ENCODE data around the gene INSRR. TPM values are rescaled to one million over a fixed set of nuclear protein-coding genes. Genes with fewer than 3 reads are reported as not detected.

Gene INSRR
- total and polyA plus RNA-seq, 8 donors: 0.03 to 0.06 (median 0.04) TPM; not detected in 4

- Histone ChIP-seq H3K9me3 (no peaks in the 10 kb centered on the region), H3K4me3 (no peak overlapping the region), H3K4me1 (no peaks in the 10 kb centered on the region), H3K27ac (no peak overlapping the region), H3K36me3 (no peaks in the 10 kb centered on the region), H3K27me3 (peaks cover 0 to 51% of the 10 kb centered on the region in 2 donors)
- no peak for TF ChIP-seq CTCF (IDR thresholded peaks at IDR 0.05)
- no peak for DNase-seq
- intact Hi-C loops (cut with DNase I): no loop called here
- ATAC-seq: no peak
Observed at GRCh38 chr1:156884560-156885184, 25.8 kb upstream of the INSRR start.

- H3K4me1 ChIP-seq: no peaks in the 10 kb centered on the region
- no peaks in the 10 kb centered on the region for H3K9me3 ChIP-seq
- ATAC-seq (no peak), DNase-seq (no peak)
- no peak for TF ChIP-seq CTCF (IDR thresholded peaks at IDR 0.05)
- no peak overlapping the region for H3K27ac ChIP-seq
- H3K36me3 ChIP-seq: no peaks in the 10 kb centered on the region
- H3K4me3 ChIP-seq: no peak overlapping the region
- H3K27me3 ChIP-seq: peaks cover 0 to 58% of the 10 kb centered on the region in 2 donors
- intact Hi-C loops (cut with DNase I): no loop called here
Observed at GRCh38 chr1:156883919-156884318, 25.0 kb upstream of the INSRR start.

- Histone ChIP-seq H3K9me3 (no peaks in the 10 kb centered on the region), H3K36me3 (no peaks in the 10 kb centered on the region), H3K4me3 (no peak overlapping the region), H3K27me3 (peaks cover 0 to 60% of the 10 kb centered on the region in 2 donors), H3K27ac (no peak overlapping the region), H3K4me1 (no peaks in the 10 kb centered on the region)
- ATAC-seq: no peak
- no peak for DNase-seq
- intact Hi-C loops (cut with DNase I): no loop called here
- TF ChIP-seq CTCF (IDR thresholded peaks at IDR 0.05): no peak
Observed at GRCh38 chr1:156882543-156882942, 23.6 kb upstream of the INSRR start.

- ATAC-seq: no peak
- no peak for DNase-seq
- Histone ChIP-seq H3K36me3 (no peaks in the 10 kb centered on the region), H3K27ac (no peak overlapping the region), H3K4me1 (no peaks in the 10 kb centered on the region), H3K9me3 (no peaks in the 10 kb centered on the region), H3K27me3 (peaks cover 0 to 66% of the 10 kb centered on the region in 2 donors), H3K4me3 (no peak overlapping the region)
- intact Hi-C loops (cut with DNase I): no loop called here
- no peak for TF ChIP-seq CTCF (IDR thresholded peaks at IDR 0.05)
Observed at GRCh38 chr1:156881663-156882062, 22.7 kb upstream of the INSRR start.

- ATAC-seq: no peak
- intact Hi-C loops (cut with DNase I): no loop called here
Observed at GRCh38 chr1:156881101-156881500, 22.2 kb upstream of the INSRR start.

More at GRCh38 chr1:156881101-156881500, 22.2 kb upstream of the INSRR start:
- Histone ChIP-seq H3K27ac (no peak overlapping the region), H3K36me3 (no peaks in the 10 kb centered on the region), H3K27me3 (peaks cover 0 to 71% of the 10 kb centered on the region in 2 donors), H3K4me3 (no peak overlapping the region), H3K4me1 (no peaks in the 10 kb centered on the region), H3K9me3 (no peaks in the 10 kb centered on the region)
- DNase-seq: no peak
- TF ChIP-seq CTCF (IDR thresholded peaks at IDR 0.05): no peak
